DMS114 treated with DMSO at 0.1 percent for 48 hours (cell line): ENCODE measurements around the gene CMBL.
"Not testable (repeated sequence)": the region's sequence is repeated elsewhere in the genome, so short reads cannot be mapped to it uniquely, and the experiment has no call there.

Experiments
- DNase-seq: peaks from one replicate; lab custom pipeline; 2025; ENCODE audit not compliant: unreplicated experiment; lab: John Stamatoyannopoulos, UW

The CMBL gene

DNA sequence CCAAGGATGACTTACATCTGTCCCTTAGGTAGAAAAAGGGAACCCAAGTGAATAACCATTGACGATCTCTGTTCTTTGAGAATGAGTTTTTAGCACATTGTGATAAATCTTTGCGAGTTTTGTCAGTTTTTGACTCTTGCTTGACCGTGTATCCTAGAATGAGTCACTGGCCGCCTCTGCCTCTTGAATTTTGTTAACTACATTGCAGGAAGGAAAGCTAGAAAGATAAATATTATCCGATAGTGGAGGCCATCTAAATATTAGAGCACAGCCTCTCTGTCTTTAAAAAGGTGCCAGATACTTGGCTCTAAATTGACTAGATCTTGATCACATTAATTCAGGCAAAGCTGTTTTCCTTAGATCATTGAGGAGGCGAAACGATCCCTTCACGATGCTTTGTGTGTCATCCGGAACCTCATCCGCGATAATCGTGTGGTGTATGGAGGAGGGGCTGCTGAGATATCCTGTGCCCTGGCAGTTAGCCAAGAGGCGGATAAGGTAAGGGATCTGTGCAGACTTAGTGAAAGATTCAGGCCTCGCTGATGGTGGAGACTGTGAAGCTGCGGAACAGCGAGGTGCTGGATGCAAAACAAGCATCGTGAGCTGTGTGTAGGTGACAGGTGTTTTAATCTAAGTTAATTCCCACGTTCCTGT lies 45.5 kb downstream of the CMBL start:
- no peak for DNase-seq

DNA sequence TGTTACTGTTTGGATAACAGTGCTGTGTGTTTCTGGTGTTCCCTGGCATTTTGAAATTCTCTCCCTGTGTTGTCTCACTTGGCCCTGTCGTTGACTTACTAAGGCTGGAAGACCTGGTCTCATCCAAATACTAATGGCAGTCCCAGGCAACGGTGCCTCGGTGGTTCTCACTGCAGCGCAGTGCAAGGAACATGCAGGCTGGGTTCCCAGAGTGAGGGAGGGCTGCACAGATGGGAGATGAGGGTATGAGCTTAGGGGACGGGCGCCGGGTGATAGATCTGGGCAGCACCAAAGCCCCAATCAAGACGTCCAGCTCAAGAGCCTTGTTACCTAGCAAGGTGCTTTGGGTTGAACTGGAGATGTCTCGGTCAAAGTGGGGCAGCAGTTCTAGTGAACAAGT lies 46.6 kb downstream of the CMBL start:
- DNase-seq = no peak

- no peak for DNase-seq
These were observed 47.8 kb downstream of the CMBL start for GRCh38 chr5:10259899-10260298.

- no peak for DNase-seq
These were observed 49.8 kb downstream of the CMBL start for GRCh38 chr5:10257870-10258269.

GRCh38 chr5:10254686-10255085 lies 53.0 kb downstream of the CMBL start:
- DNase-seq = no peak

DNA sequence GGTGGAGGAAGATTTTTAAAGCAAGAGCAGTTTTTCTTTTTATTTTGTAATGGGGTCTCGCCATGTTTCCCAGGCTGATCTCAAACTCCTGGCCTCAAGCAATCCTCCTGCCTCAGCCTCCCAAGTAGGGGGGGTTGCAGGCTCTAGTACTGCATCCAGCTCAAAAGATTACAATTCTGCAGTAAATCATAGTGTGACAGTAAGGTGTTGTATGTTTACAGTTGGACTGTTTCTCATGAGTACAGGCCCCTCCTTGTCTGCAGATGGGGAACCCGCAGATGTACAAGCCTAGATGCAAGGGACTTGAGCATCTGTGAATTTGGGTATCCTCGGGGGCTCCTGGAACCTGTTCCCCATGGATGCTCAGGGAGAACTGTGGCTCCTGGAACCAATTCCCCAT lies 54.3 kb downstream of the CMBL start:
- no peak for DNase-seq

- DNase-seq = no peak
These were observed 56.3 kb downstream of the CMBL start for GRCh38 chr5:10251405-10251804.

DNA sequence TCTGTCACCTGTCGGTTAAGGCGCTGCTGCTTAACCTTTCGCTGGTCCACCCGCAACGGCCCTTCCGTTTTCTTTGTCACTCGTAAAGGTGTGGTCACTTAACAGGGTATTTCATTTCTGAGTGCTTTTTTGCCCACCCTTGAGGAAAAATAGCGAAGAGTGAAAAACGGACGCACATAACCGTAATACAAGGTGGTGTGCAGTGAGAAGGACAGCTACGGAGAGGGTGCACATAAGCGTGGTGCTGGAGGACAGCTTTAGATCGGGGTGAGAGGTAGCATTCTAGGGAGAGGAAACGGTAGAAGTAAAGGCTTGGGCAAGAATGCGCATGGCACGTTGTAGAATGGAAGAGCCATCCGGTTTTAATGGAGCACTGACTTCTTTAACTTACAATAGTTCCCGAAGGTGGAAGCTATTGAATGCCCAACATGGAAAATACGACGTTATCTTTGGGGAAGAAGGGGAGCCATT lies 56.9 kb downstream of the CMBL start:
- DNase-seq = no peak

GRCh38 chr5:10249948-10250805 lies 57.5 kb downstream of the CMBL start, which contains the start of gene CCT5:
TSS of gene CCT5 (plus strand) at chr5:10250280. CDS start at chr5:10250341, 61 bp downstream.
- peak; percentile 93 for DNase-seq

- DNase-seq = no peak
These were observed 59.1 kb downstream of the CMBL start for GRCh38 chr5:10248378-10249260.

DNA sequence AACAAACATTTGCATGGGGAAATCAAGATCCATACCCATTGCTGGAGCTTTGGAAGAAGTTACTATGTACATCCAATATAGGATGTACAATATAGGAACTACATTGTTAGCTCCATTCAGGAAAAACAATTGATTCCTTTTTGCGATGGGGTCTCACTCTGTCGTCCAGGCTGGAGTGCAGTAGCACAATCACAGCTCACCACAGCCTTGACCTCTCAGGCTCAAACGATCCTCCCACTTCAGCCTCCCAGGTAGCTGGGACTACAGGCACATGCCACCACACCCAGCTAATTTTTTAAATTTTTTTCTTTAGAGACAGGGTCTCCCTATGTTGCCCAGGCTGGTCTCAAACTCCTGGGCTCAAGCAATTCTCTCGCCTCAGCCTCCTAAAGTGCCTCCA lies 60.5 kb downstream of the CMBL start:
- DNase-seq = not testable (repeated sequence)

GRCh38 chr5:10246761-10247160 lies 60.9 kb downstream of the CMBL start:
- DNase-seq = no peak

DNA sequence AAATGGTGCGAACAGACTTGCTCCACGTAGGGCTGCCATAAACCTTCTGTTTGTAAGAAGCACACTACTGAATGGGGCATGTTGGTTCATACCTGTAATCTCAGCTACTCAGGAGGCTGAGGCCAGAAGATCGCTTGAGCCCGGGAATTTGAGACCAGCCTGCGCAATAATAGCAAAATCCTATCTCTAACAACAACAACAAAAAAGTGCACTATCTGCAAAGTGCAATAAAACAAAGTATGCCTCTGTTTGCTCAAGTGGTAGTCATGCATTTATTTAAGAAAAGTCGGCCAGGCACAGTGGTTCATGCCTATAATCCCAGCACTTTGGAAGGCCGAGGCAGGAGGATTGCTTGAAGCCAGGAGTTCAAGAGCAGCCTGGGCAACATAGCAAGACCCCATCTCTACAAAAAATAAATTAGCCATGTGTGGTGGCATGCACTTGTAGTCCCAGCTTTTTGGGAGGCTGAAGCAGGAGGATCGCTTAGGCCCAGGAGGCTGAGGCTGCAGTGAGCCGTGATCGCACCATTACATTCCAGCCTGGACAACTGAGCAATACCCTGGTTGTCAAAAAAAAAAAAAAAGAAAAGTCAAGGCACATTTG lies 63.3 kb downstream of the CMBL start:
- no peak for DNase-seq

DNA sequence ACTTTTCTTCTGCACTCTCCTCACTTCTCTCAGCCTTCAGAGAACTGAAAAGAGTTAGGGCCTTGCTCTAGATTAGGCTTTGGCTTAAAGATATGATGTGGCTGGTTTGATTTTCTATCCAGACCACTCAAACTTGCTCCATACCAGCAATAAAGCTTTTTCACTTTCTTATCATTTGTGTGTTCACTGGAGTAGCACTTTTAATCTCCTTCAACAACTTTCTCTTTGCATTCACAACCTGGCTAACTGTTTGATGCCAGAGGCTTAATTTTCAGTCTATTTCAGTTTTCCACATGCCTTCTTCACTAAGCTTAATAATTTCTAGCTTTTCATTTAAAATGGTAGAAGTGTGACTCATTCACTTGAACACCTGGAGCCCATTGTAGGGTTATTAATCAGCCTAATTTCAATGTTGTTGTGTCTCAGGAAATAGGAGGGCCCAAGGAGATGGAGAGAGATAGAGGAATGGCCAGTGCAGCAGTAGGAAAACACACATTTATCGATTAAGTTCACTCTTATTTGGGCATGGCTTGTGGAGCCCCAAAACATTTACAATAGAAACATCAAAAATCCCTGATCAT lies 64.0 kb downstream of the CMBL start:
- no peak for DNase-seq

- no peak for DNase-seq
These were observed 72.4 kb downstream of the CMBL start for GRCh38 chr5:10235350-10235749.

DNA sequence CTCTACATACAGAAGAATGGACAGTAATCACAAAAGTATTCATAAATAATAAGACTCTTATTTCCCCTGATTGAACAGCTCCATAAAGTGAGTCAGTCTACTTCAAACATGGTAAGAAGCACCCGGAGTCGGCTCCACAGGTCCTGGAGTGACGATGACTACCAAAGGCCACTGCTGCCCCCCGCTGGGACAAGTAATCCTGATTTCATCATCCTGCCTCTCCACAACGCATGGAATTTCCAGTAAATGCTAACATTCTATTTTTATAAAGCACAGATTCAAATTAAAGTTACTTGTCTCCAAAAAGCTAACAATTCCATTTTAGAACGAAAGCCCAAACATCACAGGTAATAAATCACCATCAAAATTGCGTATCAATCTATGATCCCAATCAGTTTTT lies 74.2 kb downstream of the CMBL start:
- DNase-seq = no peak

- no peak for DNase-seq
These were observed 74.7 kb downstream of the CMBL start for GRCh38 chr5:10233011-10233410.

DNA sequence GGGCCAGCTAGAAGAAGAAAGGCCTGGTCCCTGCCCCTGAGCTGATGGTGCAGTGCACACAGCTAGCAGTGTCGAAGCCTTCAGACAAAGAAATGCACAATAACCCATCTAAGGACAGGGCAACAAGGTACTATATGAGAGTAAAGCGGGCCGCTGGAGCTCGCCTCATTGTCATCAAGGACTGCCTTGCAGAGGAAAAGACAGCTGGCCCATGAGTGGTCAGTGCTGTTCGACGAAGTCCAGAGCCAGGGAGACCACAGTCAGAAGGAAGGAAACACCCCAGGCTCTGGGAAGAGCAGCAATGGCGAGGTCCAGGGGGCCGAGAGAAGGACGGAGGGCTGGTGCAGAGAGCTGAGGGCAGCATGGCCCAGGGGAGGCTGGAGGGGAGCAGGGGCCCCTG lies 75.3 kb downstream of the CMBL start:
- DNase-seq = no peak

DNA sequence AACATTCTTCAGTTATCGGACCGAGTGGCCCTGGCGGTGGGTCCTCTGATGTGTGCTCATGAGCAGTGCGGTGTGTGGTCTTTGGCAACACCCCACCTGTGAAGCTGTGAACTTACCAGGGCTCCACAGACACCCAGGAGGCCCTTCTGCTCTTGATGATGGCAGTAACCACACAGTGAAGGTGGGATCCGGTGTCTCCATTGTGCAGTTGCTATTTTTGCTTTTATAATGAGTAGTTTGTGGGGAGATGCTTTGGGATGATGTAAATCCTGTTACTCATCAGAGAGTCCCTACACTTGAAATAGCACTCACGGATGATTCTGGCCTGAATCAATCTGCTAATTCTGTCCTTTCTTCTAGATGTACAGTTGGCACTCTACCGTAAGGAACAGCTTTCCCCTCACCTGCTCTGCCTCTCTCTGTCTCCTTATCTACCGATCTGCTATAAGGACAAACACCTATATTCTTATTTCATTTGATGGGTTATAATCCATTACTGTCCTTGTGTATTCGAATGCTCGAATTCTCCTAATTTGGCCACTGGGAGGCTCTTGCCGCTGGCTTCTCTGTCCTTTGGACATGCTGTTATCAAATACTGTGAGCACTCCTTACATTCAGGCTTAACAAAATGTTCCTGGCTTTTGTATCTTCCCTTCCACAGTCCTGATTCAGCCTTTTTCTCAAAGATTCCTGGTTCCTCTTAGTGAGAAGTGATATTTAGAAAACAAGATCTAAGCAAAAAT lies 78.2 kb downstream of the CMBL start:
- no peak for DNase-seq

DNA sequence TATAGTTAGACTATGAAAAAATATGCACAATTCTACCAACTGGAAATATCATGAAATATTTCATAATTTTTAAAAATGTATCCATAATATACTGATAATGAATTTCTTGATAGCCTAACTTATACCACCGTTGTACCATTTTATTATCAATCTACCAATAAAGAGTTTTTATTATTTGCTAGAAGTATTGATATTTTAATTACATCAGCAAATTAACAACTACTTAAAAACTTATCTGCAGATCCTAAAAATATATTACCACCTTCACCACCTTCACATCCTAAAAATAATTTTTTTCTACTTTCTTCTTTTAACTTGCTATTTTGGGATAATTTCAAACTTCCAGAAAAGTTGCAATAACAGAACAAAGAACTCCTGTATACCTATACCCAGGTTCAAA lies 79.4 kb downstream of the CMBL start:
- DNase-seq = no peak
